Upper lobe of left lung (tissue), 6 donors: ENCODE measurements around the gene METTL15. TPM values are rescaled to one million over a fixed set of nuclear protein-coding genes. Genes with fewer than 3 reads are reported as not detected.

Experiments
- ATAC-seq, 2 donors: fragments of 200-7000 bp; cut with Tn5 transposase; one replicate each; pipeline ENCODE4 v1.9.1; 2022; ENCODE audit warnings: mild to moderate bottlenecking in 2 of 2, moderate library complexity in 2 of 2; ENCODE audit not compliant: low FRiP score in 2 of 2
- DNase-seq, 2 donors: peaks; one replicate each; pipeline ENCODE4 v3.0.0-alpha.2; 2019 to 2020
- H3K27ac ChIP-seq, 4 donors: fragments of 200-600 bp; sonication (generic); one replicate each; pipeline ENCODE4 v1.5.1; 2016 to 2019
- H3K27me3 ChIP-seq, 4 donors: fragments of 200-600 bp; sonication (generic); one replicate each; pipeline ENCODE4 v1.5.1; 2017 to 2019
- H3K36me3 ChIP-seq, 4 donors: fragments of 200-600 bp; sonication (generic); one replicate each; pipeline ENCODE4 v1.5.1; 2016 to 2019
- H3K4me1 ChIP-seq, 4 donors: fragments of 200-600 bp; sonication (generic); one replicate each; pipeline ENCODE4 v1.5.1; 2018 to 2019
- H3K4me3 ChIP-seq, 4 donors: fragments of 200-600 bp; sonication (generic); one replicate each; pipeline ENCODE4 v1.5.1; 2017 to 2019; ENCODE audit warnings: mild to moderate bottlenecking in 2 of 4, moderate library complexity in 1 of 4
- H3K9me3 ChIP-seq, 4 donors: fragments of 200-600 bp; sonication (generic); one replicate each; pipeline ENCODE4 v1.5.1; 2018 to 2019
- CTCF ChIP-seq, 6 experiments: fragments of 450-650 bp in 4 of 6; fragments of 200-600 bp in 2 of 6; sonication (generic) in 2 of 6; IDR thresholded peaks; one replicate each; pipeline ENCODE4 v1.5.1; 2016 to 2019; ENCODE audit warnings: antibody characterized with exemption in 6 of 6
- EP300 ChIP-seq, 4 donors: sonication (generic); formaldehyde crosslinking; IDR thresholded peaks; one replicate each; pipeline ENCODE4 v1.5.1; 2017; ENCODE audit warnings: antibody characterized with exemption in 4 of 4, control low read depth in 2 of 4
- POLR2A ChIP-seq, 4 donors: fragments of 450-650 bp; IDR thresholded peaks; one replicate each; pipeline ENCODE4 v1.5.1; 2016 to 2017; ENCODE audit warnings: antibody characterized with exemption in 4 of 4, mild to moderate bottlenecking in 2 of 4
- POLR2AphosphoS5 ChIP-seq, 2 donors: sonication (generic); formaldehyde crosslinking; IDR thresholded peaks; one replicate each; pipeline ENCODE4 v1.5.1; 2017; ENCODE audit warnings: antibody characterized with exemption in 2 of 2
- WGBS, 2 donors: methylation state at CpG; one replicate each; pipeline ENCODE4 v1.1.5; 2017 to 2018; 5-methylcytosine and 5-hydroxymethylcytosine counted together
- total RNA-seq, 6 donors: library from RNA; depleted of rRNA in 4 of 6; stranded (reverse); fragments of >200 nt in 4 of 6; gene quantifications; one replicate each; pipeline versions ENCODE4 v1.1.0 to v1.2.1, GENCODE V29; 2016 to 2021
- donor health status: DM: no; HTN: no; CAD: no; lungs with moderate emphysema.
- donor health status: DM: no; HTN: yes; CAD: no; lungs with severe emphysema.

Gene METTL15
- total RNA-seq, 6 donors from 2014 or later: 3.0 to 24.1 (median 11.2) TPM

GRCh38 chr11:28168718-28169117, 60.5 kb downstream of the METTL15 start:
- TF ChIP-seq POLR2AphosphoS5 (IDR thresholded peaks at IDR 0.05) (no peak), POLR2A (IDR thresholded peaks at IDR 0.05) (no peak), CTCF (IDR thresholded peaks at IDR 0.05) (no peak), EP300 (IDR thresholded peaks at IDR 0.05) (no peak)
- ATAC-seq: no peak
- Histone ChIP-seq H3K27me3 (no peaks in the 10 kb centered on the region), H3K36me3 (no peaks in the 10 kb centered on the region), H3K9me3 (no peaks in the 10 kb centered on the region), H3K27ac (no peak overlapping the region), H3K4me1 (no peaks in the 10 kb centered on the region), H3K4me3 (no peak overlapping the region)
- DNase-seq: no peak
- WGBS, 2 donors: 86 to 94% methylated on average over 2 of the region's 2 CpGs

GRCh38 chr11:28169816-28170215, 61.6 kb downstream of the METTL15 start:
- ATAC-seq (no peak), DNase-seq (no peak)
- no peak overlapping the region for H3K27ac ChIP-seq
- H3K36me3 ChIP-seq: no peaks in the 10 kb centered on the region
- H3K4me1 ChIP-seq: no peaks in the 10 kb centered on the region
- TF ChIP-seq EP300 (IDR thresholded peaks at IDR 0.05) (no peak), POLR2AphosphoS5 (IDR thresholded peaks at IDR 0.05) (no peak), POLR2A (IDR thresholded peaks at IDR 0.05) (no peak), CTCF (IDR thresholded peaks at IDR 0.05) (no peak)
- no peak overlapping the region for H3K4me3 ChIP-seq
- no peaks in the 10 kb centered on the region for H3K27me3 ChIP-seq
- H3K9me3 ChIP-seq: no peaks in the 10 kb centered on the region
- WGBS, 2 donors: 100% methylated on average over 1 of the region's 1 CpG

- Histone ChIP-seq H3K4me3 (no peak overlapping the region), H3K4me1 (no peaks in the 10 kb centered on the region), H3K27me3 (no peaks in the 10 kb centered on the region), H3K9me3 (no peaks in the 10 kb centered on the region), H3K36me3 (no peaks in the 10 kb centered on the region), H3K27ac (no peak overlapping the region)
- ATAC-seq (no peak), DNase-seq (no peak)
- WGBS, 2 donors: 97 to 99% methylated on average over 4 of the region's 4 CpGs
- TF ChIP-seq CTCF (IDR thresholded peaks at IDR 0.05): no peak
- no peak for TF ChIP-seq EP300 (IDR thresholded peaks at IDR 0.05)
- TF ChIP-seq POLR2AphosphoS5 (IDR thresholded peaks at IDR 0.05): no peak
- TF ChIP-seq POLR2A (IDR thresholded peaks at IDR 0.05): no peak
Measured at GRCh38 chr11:28170759-28171158, 62.6 kb downstream of the METTL15 start.

GRCh38 chr11:28176351-28176750, 68.2 kb downstream of the METTL15 start:
- no peaks in the 10 kb centered on the region for H3K9me3 ChIP-seq
- DNase-seq: no peak
- 82 to 93% methylated on average over 1 of the region's 1 CpG for WGBS, 2 donors
- no peaks in the 10 kb centered on the region for H3K4me1 ChIP-seq
- no peaks in the 10 kb centered on the region for H3K27me3 ChIP-seq
- no peak overlapping the region for H3K27ac ChIP-seq
- H3K4me3 ChIP-seq: no peak overlapping the region
- TF ChIP-seq EP300 (IDR thresholded peaks at IDR 0.05) (no peak), POLR2A (IDR thresholded peaks at IDR 0.05) (no peak), POLR2AphosphoS5 (IDR thresholded peaks at IDR 0.05) (no peak), CTCF (IDR thresholded peaks at IDR 0.05) (no peak)
- no peak for ATAC-seq
- no peaks in the 10 kb centered on the region for H3K36me3 ChIP-seq

GRCh38 chr11:28195449-28195848, 87.3 kb downstream of the METTL15 start:
- Histone ChIP-seq H3K9me3 (peaks cover 0 to 4% (median 0%) of the 10 kb centered on the region in 4 donors), H3K4me1 (no peaks in the 10 kb centered on the region), H3K27ac (no peak overlapping the region), H3K27me3 (no peaks in the 10 kb centered on the region), H3K4me3 (no peak overlapping the region), H3K36me3 (peaks cover 0 to 8% (median 0%) of the 10 kb centered on the region in 4 donors)
- WGBS, 2 donors: 75 to 99% methylated on average over 2 of the region's 2 CpGs
- TF ChIP-seq EP300 (IDR thresholded peaks at IDR 0.05) (no peak), CTCF (IDR thresholded peaks at IDR 0.05) (no peak)
- no peak for DNase-seq
- no peak for ATAC-seq
